Measurements from ENCODE around the gene RTCA.

The RTCA gene

DNA sequence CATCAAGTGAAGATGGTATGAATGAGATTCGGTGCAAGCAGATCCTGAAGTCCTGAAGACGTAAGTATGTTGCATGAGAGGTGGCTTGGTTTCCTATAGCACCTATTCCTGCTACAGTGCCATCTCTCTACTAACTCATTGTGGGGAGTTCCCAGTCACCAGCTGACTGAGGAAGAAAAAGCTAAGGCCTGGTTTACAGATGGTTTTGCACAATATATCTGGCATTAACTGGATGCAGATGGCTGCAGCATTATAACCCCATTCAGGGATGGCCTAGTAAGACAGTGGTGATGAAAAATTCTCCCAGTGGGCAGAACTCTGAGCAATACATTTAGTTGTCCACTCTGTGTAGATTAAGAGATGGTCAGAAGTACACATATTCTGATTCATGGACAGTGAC, 36.7 kb downstream of the RTCA start (continued):
- TF ChIP-seq, protein P1, sequence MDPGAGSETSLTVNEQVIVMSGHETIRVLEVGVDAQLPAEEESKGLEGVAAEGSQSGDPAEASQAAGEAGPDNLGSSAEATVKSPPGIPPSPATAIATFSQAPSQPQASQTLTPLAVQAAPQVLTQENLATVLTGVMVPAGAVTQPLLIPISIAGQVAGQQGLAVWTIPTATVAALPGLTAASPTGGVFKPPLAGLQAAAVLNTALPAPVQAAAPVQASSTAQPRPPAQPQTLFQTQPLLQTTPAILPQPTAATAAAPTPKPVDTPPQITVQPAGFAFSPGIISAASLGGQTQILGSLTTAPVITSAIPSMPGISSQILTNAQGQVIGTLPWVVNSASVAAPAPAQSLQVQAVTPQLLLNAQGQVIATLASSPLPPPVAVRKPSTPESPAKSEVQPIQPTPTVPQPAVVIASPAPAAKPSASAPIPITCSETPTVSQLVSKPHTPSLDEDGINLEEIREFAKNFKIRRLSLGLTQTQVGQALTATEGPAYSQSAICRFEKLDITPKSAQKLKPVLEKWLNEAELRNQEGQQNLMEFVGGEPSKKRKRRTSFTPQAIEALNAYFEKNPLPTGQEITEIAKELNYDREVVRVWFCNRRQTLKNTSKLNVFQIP (CRISPR knock-in tag; IDR thresholded peaks at IDR 0.05; ENCODE audit: borderline replicate concordance, low read depth), result no peak
- TF ChIP-seq PPARA (CRISPR knock-in tag; IDR thresholded peaks at IDR 0.05; ENCODE audit: borderline replicate concordance), result no peak
- TF ChIP-seq ZC3H10 (CRISPR knock-in tag; IDR thresholded peaks at IDR 0.05), result no peak
- TF ChIP-seq BACH2 (CRISPR knock-in tag; IDR thresholded peaks at IDR 0.05; ENCODE audit: borderline replicate concordance), result no peak
- no peak for TF ChIP-seq ESRRG (CRISPR knock-in tag; IDR thresholded peaks at IDR 0.05)
- TF ChIP-seq TCF4 (CRISPR knock-in tag; IDR thresholded peaks at IDR 0.05; ENCODE audit: borderline replicate concordance), result no peak

DNA sequence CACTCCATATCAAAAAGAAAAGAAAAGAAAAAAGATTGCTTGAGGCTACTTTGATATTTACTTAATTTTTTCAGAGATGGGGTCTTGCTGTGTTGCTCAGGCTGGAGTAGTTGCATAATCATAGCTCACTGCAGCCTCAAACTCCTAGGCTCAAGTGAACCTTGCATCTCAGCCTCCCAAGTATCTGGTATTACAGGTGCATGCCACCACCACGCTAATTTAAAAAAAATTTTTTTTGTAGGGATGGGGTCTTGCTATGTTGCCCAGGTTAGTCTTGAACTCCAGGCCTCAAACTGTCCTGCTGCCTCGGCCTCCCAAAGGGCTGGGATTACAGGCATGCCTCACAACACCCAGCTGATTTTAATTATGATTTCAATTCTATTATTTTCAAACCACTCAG, 38.2 kb downstream of the RTCA start:
- ATAC-seq, result no peak
- TF ChIP-seq ZFP3 (CRISPR knock-in tag; IDR thresholded peaks at IDR 0.05), result no peak
- no peak for TF ChIP-seq ARNTL (CRISPR knock-in tag; IDR thresholded peaks at IDR 0.05; ENCODE audit: borderline replicate concordance, low read depth)
- no peak for TF ChIP-seq BACH2 (CRISPR knock-in tag; IDR thresholded peaks at IDR 0.05; ENCODE audit: borderline replicate concordance)
- TF ChIP-seq ZC3H10 (CRISPR knock-in tag; IDR thresholded peaks at IDR 0.05), result no peak
- TF ChIP-seq GLIS3 (CRISPR knock-in tag; IDR thresholded peaks at IDR 0.05), result no peak
- TF ChIP-seq, protein P2, sequence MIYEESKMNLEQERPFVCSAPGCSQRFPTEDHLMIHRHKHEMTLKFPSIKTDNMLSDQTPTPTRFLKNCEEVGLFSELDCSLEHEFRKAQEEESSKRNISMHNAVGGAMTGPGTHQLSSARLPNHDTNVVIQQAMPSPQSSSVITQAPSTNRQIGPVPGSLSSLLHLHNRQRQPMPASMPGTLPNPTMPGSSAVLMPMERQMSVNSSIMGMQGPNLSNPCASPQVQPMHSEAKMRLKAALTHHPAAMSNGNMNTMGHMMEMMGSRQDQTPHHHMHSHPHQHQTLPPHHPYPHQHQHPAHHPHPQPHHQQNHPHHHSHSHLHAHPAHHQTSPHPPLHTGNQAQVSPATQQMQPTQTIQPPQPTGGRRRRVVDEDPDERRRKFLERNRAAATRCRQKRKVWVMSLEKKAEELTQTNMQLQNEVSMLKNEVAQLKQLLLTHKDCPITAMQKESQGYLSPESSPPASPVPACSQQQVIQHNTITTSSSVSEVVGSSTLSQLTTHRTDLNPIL (CRISPR knock-in tag; IDR thresholded peaks at IDR 0.05; ENCODE audit: low read depth), result no peak
- no peak for TF ChIP-seq ZNF70 (CRISPR knock-in tag; IDR thresholded peaks at IDR 0.05)
- TF ChIP-seq SNAI2 (CRISPR knock-in tag; IDR thresholded peaks at IDR 0.05), result no peak
- TF ChIP-seq ESRRG (CRISPR knock-in tag; IDR thresholded peaks at IDR 0.05), result no peak
- TF ChIP-seq, protein P3, sequence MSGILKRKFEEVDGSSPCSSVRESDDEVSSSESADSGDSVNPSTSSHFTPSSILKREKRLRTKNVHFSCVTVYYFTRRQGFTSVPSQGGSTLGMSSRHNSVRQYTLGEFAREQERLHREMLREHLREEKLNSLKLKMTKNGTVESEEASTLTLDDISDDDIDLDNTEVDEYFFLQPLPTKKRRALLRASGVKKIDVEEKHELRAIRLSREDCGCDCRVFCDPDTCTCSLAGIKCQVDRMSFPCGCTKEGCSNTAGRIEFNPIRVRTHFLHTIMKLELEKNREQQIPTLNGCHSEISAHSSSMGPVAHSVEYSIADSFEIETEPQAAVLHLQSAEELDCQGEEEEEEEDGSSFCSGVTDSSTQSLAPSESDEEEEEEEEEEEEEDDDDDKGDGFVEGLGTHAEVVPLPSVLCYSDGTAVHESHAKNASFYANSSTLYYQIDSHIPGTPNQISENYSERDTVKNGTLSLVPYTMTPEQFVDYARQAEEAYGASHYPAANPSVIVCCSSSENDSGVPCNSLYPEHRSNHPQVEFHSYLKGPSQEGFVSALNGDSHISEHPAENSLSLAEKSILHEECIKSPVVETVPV (CRISPR knock-in tag; IDR thresholded peaks at IDR 0.05), result no peak
- no peak for TF ChIP-seq ZNF565 (CRISPR knock-in tag; conservative IDR thresholded peaks at IDR 0.05; ENCODE audit: low read depth)
- TF ChIP-seq ZNF8 (CRISPR knock-in tag; IDR thresholded peaks at IDR 0.05), result no peak
- TF ChIP-seq ISL1 (CRISPR knock-in tag; IDR thresholded peaks at IDR 0.05), result no peak
- no peak for TF ChIP-seq PPARA (CRISPR knock-in tag; IDR thresholded peaks at IDR 0.05; ENCODE audit: borderline replicate concordance)
- TF ChIP-seq, protein P4, sequence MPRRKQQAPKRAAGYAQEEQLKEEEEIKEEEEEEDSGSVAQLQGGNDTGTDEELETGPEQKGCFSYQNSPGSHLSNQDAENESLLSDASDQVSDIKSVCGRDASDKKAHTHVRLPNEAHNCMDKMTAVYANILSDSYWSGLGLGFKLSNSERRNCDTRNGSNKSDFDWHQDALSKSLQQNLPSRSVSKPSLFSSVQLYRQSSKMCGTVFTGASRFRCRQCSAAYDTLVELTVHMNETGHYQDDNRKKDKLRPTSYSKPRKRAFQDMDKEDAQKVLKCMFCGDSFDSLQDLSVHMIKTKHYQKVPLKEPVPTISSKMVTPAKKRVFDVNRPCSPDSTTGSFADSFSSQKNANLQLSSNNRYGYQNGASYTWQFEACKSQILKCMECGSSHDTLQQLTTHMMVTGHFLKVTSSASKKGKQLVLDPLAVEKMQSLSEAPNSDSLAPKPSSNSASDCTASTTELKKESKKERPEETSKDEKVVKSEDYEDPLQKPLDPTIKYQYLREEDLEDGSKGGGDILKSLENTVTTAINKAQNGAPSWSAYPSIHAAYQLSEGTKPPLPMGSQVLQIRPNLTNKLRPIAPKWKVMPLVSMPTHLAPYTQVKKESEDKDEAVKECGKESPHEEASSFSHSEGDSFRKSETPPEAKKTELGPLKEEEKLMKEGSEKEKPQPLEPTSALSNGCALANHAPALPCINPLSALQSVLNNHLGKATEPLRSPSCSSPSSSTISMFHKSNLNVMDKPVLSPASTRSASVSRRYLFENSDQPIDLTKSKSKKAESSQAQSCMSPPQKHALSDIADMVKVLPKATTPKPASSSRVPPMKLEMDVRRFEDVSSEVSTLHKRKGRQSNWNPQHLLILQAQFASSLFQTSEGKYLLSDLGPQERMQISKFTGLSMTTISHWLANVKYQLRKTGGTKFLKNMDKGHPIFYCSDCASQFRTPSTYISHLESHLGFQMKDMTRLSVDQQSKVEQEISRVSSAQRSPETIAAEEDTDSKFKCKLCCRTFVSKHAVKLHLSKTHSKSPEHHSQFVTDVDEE (CRISPR knock-in tag; IDR thresholded peaks at IDR 0.05), result no peak
- no peak for TF ChIP-seq TOX (CRISPR knock-in tag; IDR thresholded peaks at IDR 0.05; ENCODE audit: borderline replicate concordance)

DNA sequence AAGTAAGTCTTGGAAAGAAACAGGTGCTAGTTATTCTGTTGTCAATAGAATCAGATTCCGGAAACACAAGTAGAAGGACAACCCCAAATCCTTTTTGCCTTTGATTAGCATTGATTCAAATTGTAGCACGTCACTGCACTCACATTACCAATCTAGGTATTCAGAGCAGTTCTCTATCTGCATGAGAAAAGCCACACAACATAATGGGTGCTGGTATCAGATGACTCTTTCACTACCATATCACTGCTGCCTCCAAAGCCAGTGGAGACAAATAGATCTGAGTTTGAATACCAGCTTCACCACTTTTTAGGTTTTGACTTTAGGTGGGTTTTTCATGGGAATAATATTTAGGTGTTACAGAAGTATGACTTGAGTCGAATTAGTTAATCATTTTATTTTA, 38.9 kb downstream of the RTCA start:
- ATAC-seq, result no peak
- TF ChIP-seq SNAI2 (CRISPR knock-in tag; IDR thresholded peaks at IDR 0.05) (no peak), TOX (CRISPR knock-in tag; IDR thresholded peaks at IDR 0.05; ENCODE audit: borderline replicate concordance) (no peak), PPARA (CRISPR knock-in tag; IDR thresholded peaks at IDR 0.05; ENCODE audit: borderline replicate concordance) (no peak), RARB (CRISPR knock-in tag; IDR thresholded peaks at IDR 0.05) (no peak), ZNF8 (CRISPR knock-in tag; IDR thresholded peaks at IDR 0.05) (no peak), ARNTL (CRISPR knock-in tag; IDR thresholded peaks at IDR 0.05; ENCODE audit: borderline replicate concordance, low read depth) (no peak)
- TF ChIP-seq, protein P1 (CRISPR knock-in tag; IDR thresholded peaks at IDR 0.05; ENCODE audit: borderline replicate concordance, low read depth), result no peak
- TF ChIP-seq, protein P4 (CRISPR knock-in tag; IDR thresholded peaks at IDR 0.05), result no peak

All from SK-N-SH treated with all-trans-retinoic acid at 6 μM for 48 hours (cell line).